Stimulated activated CD4-positive, alpha-beta T cell treated with anti-CD3 and anti-CD28 coated beads, Interleukin-15, amount 100 ng/mL, for 1 hour (primary cell): ENCODE results near the gene DEFB112.

Experiments used
- DNase-seq, 2 donors: peaks; one replicate each; pipeline ENCODE4 v3.0.0-alpha.2; 2020; ENCODE audit warnings: low read depth in 1 of 2, low spot score in 1 of 2

The DEFB112 gene

GRCh38 chr6:50049829-50050228, at the start of gene DEFB112:
Gene DEFB112 (minus strand): TSS chr6:50049929. CDS start chr6:50049869, 60 bp downstream.
- no peak for DNase-seq

- DNase-seq: no peak
Observed at GRCh38 chr6:50098641-50098993, 48.9 kb upstream of the DEFB112 start.

- no peak for DNase-seq
Observed at GRCh38 chr6:50097966-50098640, 48.4 kb upstream of the DEFB112 start.

- DNase-seq: no peak
Observed at GRCh38 chr6:50096296-50096695, 46.6 kb upstream of the DEFB112 start.

GRCh38 chr6:50093938-50094272, 44.2 kb upstream of the DEFB112 start:
- DNase-seq: no peak

- no peak for DNase-seq
Observed at GRCh38 chr6:50093116-50093937, 43.6 kb upstream of the DEFB112 start.

GRCh38 chr6:50091641-50092040, 41.9 kb upstream of the DEFB112 start:
- DNase-seq: no peak

- DNase-seq: no peak
Observed at GRCh38 chr6:50089911-50090310, 40.2 kb upstream of the DEFB112 start.

GRCh38 chr6:50087231-50087954, 37.7 kb upstream of the DEFB112 start:
- no peak for DNase-seq

GRCh38 chr6:50077385-50077784, 27.7 kb upstream of the DEFB112 start:
- no peak for DNase-seq

GRCh38 chr6:50076431-50076830, 26.7 kb upstream of the DEFB112 start:
- DNase-seq: no peak

- DNase-seq: no peak
Observed at GRCh38 chr6:50071921-50072320, 22.2 kb upstream of the DEFB112 start.

- DNase-seq: no peak
Observed at GRCh38 chr6:50070101-50070500, 20.4 kb upstream of the DEFB112 start.

GRCh38 chr6:50062051-50062450, 12.3 kb upstream of the DEFB112 start:
- no peak for DNase-seq

GRCh38 chr6:50056242-50056641, 6.5 kb upstream of the DEFB112 start:
- no peak for DNase-seq

- DNase-seq: no peak
Observed at GRCh38 chr6:50047026-50047425, 2.7 kb downstream of the DEFB112 start.

GRCh38 chr6:50030777-50031562, 18.8 kb downstream of the DEFB112 start:
- DNase-seq: no peak

- DNase-seq: no peak
Observed at GRCh38 chr6:50030350-50030749, 19.4 kb downstream of the DEFB112 start.

- DNase-seq: no peak
Observed at GRCh38 chr6:50025258-50025657, 24.5 kb downstream of the DEFB112 start.

GRCh38 chr6:50021894-50022293, 27.8 kb downstream of the DEFB112 start, which contains the start of gene DEFB110:
Gene DEFB110 (minus strand): TSS chr6:50021994. CDS start chr6:50021935, 59 bp downstream.
- DNase-seq: no peak

GRCh38 chr6:50007819-50008218, 41.9 kb downstream of the DEFB112 start:
- no peak for DNase-seq
